Ectodermal cell (in vitro differentiated cells): ENCODE measurements around the gene SPATC1L.

Experiments used
- H3K27ac ChIP-seq: 2 replicates; pipeline ENCODE4 v1.7.0; 2013; ENCODE audit warnings: mild to moderate bottlenecking, low read depth, low read length; ENCODE audit not compliant: insufficient read depth, poor library complexity, severe bottlenecking
- H3K27me3 ChIP-seq: 2 replicates; pipeline ENCODE4 v1.7.0; 2013; ENCODE audit warnings: mild to moderate bottlenecking, low read length; ENCODE audit not compliant: insufficient read depth, control insufficient read depth, poor library complexity, severe bottlenecking
- H3K36me3 ChIP-seq: one replicate; pipeline ENCODE4 v1.7.0; 2013; ENCODE audit warnings: low read length; ENCODE audit not compliant: control insufficient read depth, insufficient read depth
- H3K4me1 ChIP-seq: one replicate; pipeline ENCODE4 v1.7.0; 2013; ENCODE audit warnings: low read length; ENCODE audit not compliant: control insufficient read depth, insufficient read depth
- H3K4me3 ChIP-seq: 2 replicates; pipeline ENCODE4 v1.7.0; 2013; ENCODE audit warnings: low read depth, low read length, control low read depth; ENCODE audit not compliant: insufficient read depth
- H3K9me3 ChIP-seq: 2 replicates; pipeline ENCODE4 v1.7.0; 2013; ENCODE audit warnings: mild to moderate bottlenecking, low read length, moderate library complexity; ENCODE audit not compliant: control insufficient read depth
- WGBS, 2 experiments: methylation state at CpG; one replicate each; pipeline ENCODE4 v1.1.7; 2013; ENCODE audit warnings: missing lambda C conversion rate in 2 of 2; 5-methylcytosine and 5-hydroxymethylcytosine counted together

SPATC1L gene

GRCh38 chr21:46127239-46128105, 56.8 kb downstream of the SPATC1L start:
- Histone ChIP-seq H3K27me3 (no peaks in the 10 kb centered on the region), H3K4me1 (peaks cover 6% of the 10 kb centered on the region), H3K36me3 (no peaks in the 10 kb centered on the region), H3K4me3 (no peak overlapping the region), H3K9me3 (no peaks in the 10 kb centered on the region), H3K27ac (no peak overlapping the region)
- 95% methylated on average over 40 of the region's 40 CpGs for WGBS, 2 experiments

- Histone ChIP-seq H3K4me3 (no peak overlapping the region), H3K9me3 (no peaks in the 10 kb centered on the region), H3K27ac (no peak overlapping the region), H3K36me3 (no peaks in the 10 kb centered on the region), H3K27me3 (no peaks in the 10 kb centered on the region), H3K4me1 (peaks cover 6% of the 10 kb centered on the region)
- 91 to 93% methylated on average over 32 of the region's 32 CpGs for WGBS, 2 experiments
These were observed 57.7 kb downstream of the SPATC1L start for GRCh38 chr21:46126309-46127238.

GRCh38 chr21:46125846-46126301, 58.4 kb downstream of the SPATC1L start:
- 96 to 97% methylated on average over 47 of the region's 47 CpGs for WGBS, 2 experiments
- Histone ChIP-seq H3K27me3 (no peaks in the 10 kb centered on the region), H3K36me3 (no peaks in the 10 kb centered on the region), H3K4me1 (peaks cover 6% of the 10 kb centered on the region), H3K27ac (no peak overlapping the region), H3K4me3 (no peak overlapping the region), H3K9me3 (no peaks in the 10 kb centered on the region)

GRCh38 chr21:46124926-46125845, 59.1 kb downstream of the SPATC1L start:
- no peak overlapping the region for H3K4me3 ChIP-seq
- no peak overlapping the region for H3K27ac ChIP-seq
- no peaks in the 10 kb centered on the region for H3K36me3 ChIP-seq
- no peaks in the 10 kb centered on the region for H3K27me3 ChIP-seq
- H3K4me1 ChIP-seq = peaks cover 6% of the 10 kb centered on the region
- WGBS, 2 experiments = 96% methylated on average over 49 of the region's 49 CpGs
- no peaks in the 10 kb centered on the region for H3K9me3 ChIP-seq

GRCh38 chr21:46124083-46124925, 60.0 kb downstream of the SPATC1L start:
- Histone ChIP-seq H3K36me3 (no peaks in the 10 kb centered on the region), H3K4me1 (peaks cover 6% of the 10 kb centered on the region), H3K9me3 (no peaks in the 10 kb centered on the region), H3K27ac (no peak overlapping the region), H3K27me3 (no peaks in the 10 kb centered on the region), H3K4me3 (no peak overlapping the region)
- WGBS, 2 experiments = 93 to 94% methylated on average over 16 of the region's 16 CpGs

GRCh38 chr21:46122758-46123683, 61.2 kb downstream of the SPATC1L start:
- no peaks in the 10 kb centered on the region for H3K36me3 ChIP-seq
- no peaks in the 10 kb centered on the region for H3K4me1 ChIP-seq
- WGBS, 2 experiments = 90 to 94% methylated on average over 12 of the region's 12 CpGs
- H3K27me3 ChIP-seq = no peaks in the 10 kb centered on the region
- no peak overlapping the region for H3K27ac ChIP-seq
- H3K9me3 ChIP-seq = no peaks in the 10 kb centered on the region
- no peak overlapping the region for H3K4me3 ChIP-seq

GRCh38 chr21:46122237-46122671, 62.0 kb downstream of the SPATC1L start:
- no peaks in the 10 kb centered on the region for H3K36me3 ChIP-seq
- no peaks in the 10 kb centered on the region for H3K27me3 ChIP-seq
- H3K9me3 ChIP-seq = no peaks in the 10 kb centered on the region
- H3K4me3 ChIP-seq = no peak overlapping the region
- WGBS, 2 experiments = 93 to 94% methylated on average over 12 of the region's 12 CpGs
- no peaks in the 10 kb centered on the region for H3K4me1 ChIP-seq
- H3K27ac ChIP-seq = no peak overlapping the region

GRCh38 chr21:46121286-46122221, 62.7 kb downstream of the SPATC1L start:
- WGBS, 2 experiments = 94 to 95% methylated on average over 29 of the region's 29 CpGs
- H3K9me3 ChIP-seq = no peaks in the 10 kb centered on the region
- H3K27ac ChIP-seq = no peak overlapping the region
- H3K4me3 ChIP-seq = no peak overlapping the region
- H3K27me3 ChIP-seq = no peaks in the 10 kb centered on the region
- no peaks in the 10 kb centered on the region for H3K4me1 ChIP-seq
- H3K36me3 ChIP-seq = no peaks in the 10 kb centered on the region
